Activated CD8-positive, alpha-beta memory T cell treated with anti-CD3 and anti-CD28 coated beads for 36 hours (primary cell): Measurements from ENCODE around the gene ZNF117. TPM values are rescaled to one million over a fixed set of nuclear protein-coding genes. Genes with fewer than 3 reads are reported as not detected.
"Not testable (repeated sequence)": the region's sequence is repeated elsewhere in the genome, so short reads cannot be mapped to it uniquely, and the experiment has no call there.

Experiments used
- CTCF ChIA-PET: fragments of 350-600 bp; sonication (Branson Sonifier 250); formaldehyde crosslinking; loops from one replicate; lab custom pipeline; 2021; ENCODE audit warnings: antibody characterized with exemption; lab: Charles Lee
- POLR2A ChIA-PET: fragments of 350-600 bp; sonication (Branson Sonifier 250); formaldehyde crosslinking; loops from one replicate; lab custom pipeline; 2021; ENCODE audit warnings: antibody characterized with exemption; lab: Charles Lee
- total RNA-seq, 2 experiments: library from RNA; stranded (reverse); gene quantifications; one replicate each; pipeline ENCODE4 v1.2.3, GENCODE V29; 2021

The ZNF117 gene
- total RNA-seq, 2 experiments from 2014 or later = 4.0 to 4.1 TPM

GRCh38 chr7:64998865-64999164, 8.0 kb upstream of the ZNF117 start:
- CTCF ChIA-PET = no interaction called here
- POLR2A ChIA-PET = no interaction called here

- POLR2A ChIA-PET = no interaction called here
- CTCF ChIA-PET = no interaction called here
Observed at GRCh38 chr7:64997927-64998391, 7.1 kb upstream of the ZNF117 start.

GRCh38 chr7:64997164-64997908, 6.5 kb upstream of the ZNF117 start:
- CTCF ChIA-PET = no interaction called here
- POLR2A ChIA-PET = no interaction called here

GRCh38 chr7:64996305-64996704, 5.5 kb upstream of the ZNF117 start:
- POLR2A ChIA-PET = no interaction called here
- CTCF ChIA-PET = no interaction called here

- ChIA-PET POLR2A (no interaction called here), CTCF (no interaction called here)
Observed at GRCh38 chr7:64993901-64994300, 3.1 kb upstream of the ZNF117 start.

- ChIA-PET POLR2A (no interaction called here), CTCF (no interaction called here)
Observed at GRCh38 chr7:64992971-64993370, 2.1 kb upstream of the ZNF117 start.

GRCh38 chr7:64990216-64990615, 620 bp downstream of the ZNF117 start:
- CTCF ChIA-PET = no interaction called here
- POLR2A ChIA-PET = no interaction called here

GRCh38 chr7:64978497-64979203, 12.2 kb downstream of the ZNF117 start:
- CTCF ChIA-PET = no interaction called here
- POLR2A ChIA-PET = no interaction called here

GRCh38 chr7:64965594-64965993, 25.2 kb downstream of the ZNF117 start:
- ChIA-PET POLR2A (no interaction called here), CTCF (interaction anchor here (0.6 kb wide), 1 partner anchor 39 kb away, joined by 5 read pairs; no protein-coding TSS in a partner anchor)

- ChIA-PET CTCF (no interaction called here), POLR2A (no interaction called here)
Observed at GRCh38 chr7:64959072-64959747, 31.6 kb downstream of the ZNF117 start.

GRCh38 chr7:64951250-64951848, 39.5 kb downstream of the ZNF117 start:
- ChIA-PET CTCF (interaction anchor here (1.2 kb wide), 1 partner anchor 265 kb away, joined by 4 read pairs; no protein-coding TSS in a partner anchor), POLR2A (no interaction called here)

- CTCF ChIA-PET = interaction anchor here (1.2 to 1.6 kb wide), 2 partner anchors 266 to 358 kb away, joined by 4 to 5 read pairs; no protein-coding TSS in a partner anchor
- POLR2A ChIA-PET = not testable (repeated sequence)
Observed at GRCh38 chr7:64950673-64951072, 40.2 kb downstream of the ZNF117 start.

GRCh38 chr7:64948774-64949173, 42.1 kb downstream of the ZNF117 start:
- POLR2A ChIA-PET, CTCF ChIA-PET: not testable (repeated sequence)

- CTCF ChIA-PET = no interaction called here
- POLR2A ChIA-PET = no interaction called here
Observed at GRCh38 chr7:64947252-64948000, 43.4 kb downstream of the ZNF117 start.

- CTCF ChIA-PET = interaction anchor here (1.6 to 2.4 kb wide), 2 partner anchors 10 to 59 kb away, joined by 4 to 5 read pairs; no protein-coding TSS in a partner anchor
- POLR2A ChIA-PET = no interaction called here
Observed at GRCh38 chr7:64946772-64947171, 44.1 kb downstream of the ZNF117 start.

- ChIA-PET POLR2A (interaction anchor here (0.6 kb wide), 1 partner anchor 247 kb away, joined by 3 read pairs; no protein-coding TSS in a partner anchor), CTCF (interaction anchor here (1.6 to 2.4 kb wide), 2 partner anchors 8 to 58 kb away, joined by 4 to 5 read pairs; no protein-coding TSS in a partner anchor)
Observed at GRCh38 chr7:64945503-64946175, 45.2 kb downstream of the ZNF117 start.

- CTCF ChIA-PET = interaction anchor here (0.6 to 2.4 kb wide), 3 partner anchors 57 to 660 kb away, joined by 4 to 5 read pairs (median 5); no protein-coding TSS in a partner anchor
- POLR2A ChIA-PET = not testable (repeated sequence)
Observed at GRCh38 chr7:64944667-64945502, 46.0 kb downstream of the ZNF117 start.
